ENCODE data around the gene ATP8B3.
A peak's percentile ranks its signal among the peaks of the same experiment; 100 is the strongest.

Gene ATP8B3

DNA sequence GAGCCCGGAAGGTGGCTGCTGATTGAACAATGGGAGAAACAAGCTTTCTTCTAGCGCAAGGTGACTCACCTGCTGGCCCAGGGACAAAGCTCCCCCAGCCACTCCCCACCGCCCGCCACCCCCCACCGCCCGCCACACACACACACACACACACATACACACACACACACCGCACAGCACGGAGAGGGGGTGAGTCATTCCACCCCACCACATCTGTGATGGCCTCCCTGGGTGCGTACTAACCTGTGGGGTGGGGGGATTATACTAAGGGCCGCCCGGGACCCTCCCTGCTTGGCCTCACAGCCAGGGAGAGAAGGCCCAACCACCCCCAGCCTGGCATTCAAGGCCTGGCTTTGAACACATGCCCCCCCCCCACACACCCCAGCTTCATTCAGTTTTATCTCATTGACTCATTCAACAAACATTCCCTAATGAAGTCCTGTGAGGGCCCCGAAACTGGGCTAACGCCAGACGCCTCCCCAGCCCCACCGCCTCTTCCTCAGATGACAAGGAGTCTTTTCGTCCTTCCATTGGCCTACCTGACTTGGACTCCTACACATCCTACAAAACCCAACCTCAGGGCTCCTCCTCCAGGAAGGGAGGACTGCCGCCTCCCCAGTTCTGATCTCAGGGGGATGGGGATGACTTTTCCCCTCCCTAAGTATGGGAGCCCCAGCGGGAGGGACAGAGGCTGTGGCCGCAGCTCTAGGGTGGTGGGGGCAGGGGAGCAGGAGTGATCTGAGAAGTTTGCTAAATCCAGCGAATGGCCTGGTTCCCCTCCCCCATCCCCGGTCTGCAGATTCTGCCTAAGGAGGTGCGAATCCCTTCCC lies 64.6 kb downstream of the ATP8B3 start:
- CTCF ChIA-PET = interaction anchor here (0.6 to 1.9 kb wide), 6 partner anchors 19 to 275 kb away, joined by 4 to 8 read pairs (median 4); no protein-coding TSS in a partner anchor
- POLR2A ChIA-PET (ENCODE audit: low non-redundant PET) = no interaction called here
- peak; percentile 98 for DNase-seq (ENCODE audit: low spot score)
- H3K27ac ChIP-seq = peak overlapping the region; percentile 86
- TF ChIP-seq CTCF (conservative IDR thresholded peaks at IDR 0.05; ENCODE audit: low read depth) = no peak

- ChIA-PET POLR2A (ENCODE audit: low non-redundant PET) (no interaction called here), CTCF (interaction anchor here (0.6 to 1.9 kb wide), 5 partner anchors 35 to 275 kb away, joined by 3 to 8 read pairs (median 4); no protein-coding TSS in a partner anchor)
- peak overlapping the region; percentile 86 for H3K27ac ChIP-seq
- TF ChIP-seq CTCF (conservative IDR thresholded peaks at IDR 0.05; ENCODE audit: low read depth) = no peak
- DNase-seq (ENCODE audit: low spot score) = peak; percentile 48
Observed at GRCh38 chr19:1746401-1747284, 65.4 kb downstream of the ATP8B3 start.

DNA sequence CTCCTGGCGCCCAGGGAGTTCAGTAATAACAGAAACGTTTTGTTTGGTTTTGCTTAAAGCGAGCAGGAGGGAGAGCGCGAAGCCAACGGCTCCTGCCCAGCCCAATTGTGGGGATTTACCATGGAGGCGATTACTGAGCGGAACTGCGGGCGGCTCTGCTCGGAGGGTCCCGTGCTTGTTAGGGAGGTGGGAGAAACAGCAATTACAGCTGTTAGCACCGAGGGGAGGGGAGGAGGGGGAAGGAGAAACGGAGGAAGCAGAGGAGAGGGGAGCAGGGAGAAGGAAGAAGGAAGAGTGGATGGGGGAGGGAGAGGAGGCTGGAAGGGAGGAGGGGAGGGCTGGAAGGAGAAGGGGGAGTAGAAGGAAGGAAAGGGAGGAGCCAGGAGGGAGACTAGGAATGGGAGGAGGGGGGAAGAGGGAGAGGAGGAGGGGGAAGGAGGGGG lies 66.5 kb downstream of the ATP8B3 start:
- ChIA-PET CTCF (interaction anchor here (1.3 to 1.8 kb wide), 3 partner anchors 11 to 73 kb away, joined by 4 to 6 read pairs (median 4); no protein-coding TSS in a partner anchor), POLR2A (ENCODE audit: low non-redundant PET) (interaction anchor here (0.5 kb wide), 1 partner anchor 14 kb away, joined by 3 read pairs; no protein-coding TSS in a partner anchor)
- H3K27ac ChIP-seq = no peak overlapping the region; the same call in 1 of the 2 replicates
- DNase-seq (ENCODE audit: low spot score) = no peak
- TF ChIP-seq CTCF (conservative IDR thresholded peaks at IDR 0.05; ENCODE audit: low read depth) = no peak

- CTCF ChIA-PET = interaction anchor here (1.3 kb wide), 1 partner anchor 10 kb away, joined by 4 read pairs; no protein-coding TSS in a partner anchor
- no peak for DNase-seq (ENCODE audit: low spot score)
- POLR2A ChIA-PET (ENCODE audit: low non-redundant PET) = interaction anchor here (0.5 kb wide), 1 partner anchor 14 kb away, joined by 3 read pairs; no protein-coding TSS in a partner anchor
- TF ChIP-seq CTCF (conservative IDR thresholded peaks at IDR 0.05; ENCODE audit: low read depth) = no peak
- no peak overlapping the region; the same call in 1 of the 2 replicates for H3K27ac ChIP-seq
Observed at GRCh38 chr19:1744822-1745563, 67.1 kb downstream of the ATP8B3 start.

GRCh38 chr19:1744133-1744665 lies 67.9 kb downstream of the ATP8B3 start:
- TF ChIP-seq CTCF (conservative IDR thresholded peaks at IDR 0.05; ENCODE audit: low read depth) = no peak
- POLR2A ChIA-PET (ENCODE audit: low non-redundant PET) = no interaction called here
- CTCF ChIA-PET = interaction anchor here (1.3 kb wide), 1 partner anchor 9 kb away, joined by 4 read pairs; no protein-coding TSS in a partner anchor
- no peak for DNase-seq (ENCODE audit: low spot score)
- H3K27ac ChIP-seq = no peak overlapping the region

Measured in RWPE1 (cell line).